Erythroblast (primary cell): ENCODE data around the gene NAAA.

Experiments
- GATA1 ChIP-seq: IDR thresholded peaks from 2 replicates; pipeline ENCODE4 v1.6.1; 2011; ENCODE audit warnings: low read depth, mild to moderate bottlenecking, control low read depth, low read length, moderate library complexity
- POLR2A ChIP-seq: IDR thresholded peaks from 2 replicates; pipeline ENCODE4 v1.6.1; 2011; ENCODE audit warnings: mild to moderate bottlenecking, low read length

DNA sequence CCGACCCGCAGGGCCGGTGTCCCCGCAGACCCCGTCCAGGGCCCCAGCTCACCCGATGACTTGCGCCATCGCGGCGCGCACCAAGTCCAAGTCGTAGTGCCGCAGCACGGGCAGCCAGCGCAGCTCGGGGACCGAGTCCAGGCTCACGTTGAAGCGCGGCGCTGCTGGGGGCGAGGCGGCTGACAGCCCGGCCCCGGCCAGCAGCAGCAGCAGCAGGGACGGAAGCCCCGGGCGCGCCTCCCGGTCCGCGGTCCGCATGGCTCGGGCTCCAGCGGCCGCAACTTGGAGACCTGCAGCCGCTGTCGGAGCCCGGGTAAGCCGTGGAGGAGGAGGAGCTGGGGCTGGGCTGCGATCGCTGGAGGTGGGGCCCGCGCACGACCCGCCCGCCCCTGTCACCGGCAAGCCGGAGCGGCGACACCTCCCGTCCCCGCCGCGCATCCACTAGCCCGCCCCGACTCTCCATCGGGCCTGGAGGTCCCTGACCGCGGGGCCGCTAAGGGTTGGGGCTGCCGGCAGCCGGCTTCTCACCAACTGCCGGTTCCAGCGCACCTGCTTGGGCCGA, at the start of gene NAAA:
- TF ChIP-seq POLR2A (no peak), GATA1 (no peak)
